Colonic mucosa (tissue), 4 donors: ENCODE measurements around the gene EPHB2. TPM values are rescaled to one million over a fixed set of nuclear protein-coding genes. Genes with fewer than 3 reads are reported as not detected.

Source experiments
- DNase-seq: peaks from one replicate; pipeline ENCODE4 v3.0.0-alpha.2; 2020
- H3K27ac ChIP-seq: fragments of 200-600 bp; one replicate; pipeline ENCODE4 v1.8.0; 2021
- H3K27me3 ChIP-seq: fragments of 200-600 bp; one replicate; pipeline ENCODE4 v1.8.0; 2021
- H3K36me3 ChIP-seq: fragments of 200-600 bp; one replicate; pipeline ENCODE4 v1.8.0; 2021
- H3K4me1 ChIP-seq: fragments of 200-600 bp; one replicate; pipeline ENCODE4 v1.8.0; 2021; ENCODE audit warnings: mild to moderate bottlenecking
- H3K4me3 ChIP-seq: fragments of 200-600 bp; one replicate; pipeline ENCODE4 v1.8.0; 2021
- H3K9ac ChIP-seq, 2 donors: one replicate each; pipeline ENCODE4 v1.7.0; 2013; ENCODE audit warnings: control low read depth in 2 of 2, low read depth in 2 of 2, low read length in 2 of 2
- H3K9me3 ChIP-seq: fragments of 200-600 bp; one replicate; pipeline ENCODE4 v1.8.0; 2021
- intact Hi-C: fragments of 100-400 bp; cut with DNase I; formaldehyde crosslinking; loops from one replicate; pipeline ENCODE4 v1.14.1; 2022
- total RNA-seq, 2 donors: library from RNA; stranded (reverse); fragmentation: NEBNext Ultra II Directional in 1 of 2; extraction: Animal tissue kit (Norgen Biotek cat#: 25700) in 1 of 2; gene quantifications; one replicate each; pipeline ENCODE4 v1.2.1, GENCODE V29; 2021
- TF ChIP-seq, protein P1 (sequence below): fragments of 200-600 bp; IDR thresholded peaks from one replicate; pipeline ENCODE4 v1.8.0; 2022; ENCODE audit warnings: antibody characterized with exemption, mild to moderate bottlenecking
- donor health status: healthy.
- donor health status: DM: no; HTN: no; CAD: no.
- donor health status: DM: no; HTN: no; CAD: no.

Gene EPHB2
- total RNA-seq, 2 donors from 2014 or later: 71.9 to 150 TPM

DNA sequence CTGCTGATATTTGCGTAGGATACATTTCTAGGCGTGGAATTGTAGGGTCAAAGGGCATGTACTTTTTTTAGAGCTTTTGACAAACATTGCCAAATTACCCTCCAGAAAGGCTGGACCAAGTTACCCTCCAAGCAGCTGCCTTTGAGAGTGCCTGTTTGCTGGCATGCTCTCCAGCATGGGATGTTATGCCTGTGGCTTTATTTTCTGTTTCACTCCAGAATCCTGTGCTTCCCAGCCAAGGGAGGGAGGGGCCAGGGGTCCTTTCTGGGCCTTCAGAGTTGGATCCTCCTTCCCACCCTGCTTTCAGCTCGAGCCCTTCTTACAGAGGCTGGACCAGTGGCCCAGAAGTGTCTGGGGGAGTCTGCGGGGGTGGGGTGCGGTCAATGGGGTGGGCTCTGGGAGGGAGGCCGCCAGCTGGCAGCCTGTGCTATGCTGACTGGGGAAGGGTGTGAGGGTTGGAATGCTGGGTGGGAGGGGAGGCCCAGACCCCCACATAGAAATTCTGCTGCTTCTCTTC lies 81.2 kb downstream of the EPHB2 start:
- TF ChIP-seq, protein P1, sequence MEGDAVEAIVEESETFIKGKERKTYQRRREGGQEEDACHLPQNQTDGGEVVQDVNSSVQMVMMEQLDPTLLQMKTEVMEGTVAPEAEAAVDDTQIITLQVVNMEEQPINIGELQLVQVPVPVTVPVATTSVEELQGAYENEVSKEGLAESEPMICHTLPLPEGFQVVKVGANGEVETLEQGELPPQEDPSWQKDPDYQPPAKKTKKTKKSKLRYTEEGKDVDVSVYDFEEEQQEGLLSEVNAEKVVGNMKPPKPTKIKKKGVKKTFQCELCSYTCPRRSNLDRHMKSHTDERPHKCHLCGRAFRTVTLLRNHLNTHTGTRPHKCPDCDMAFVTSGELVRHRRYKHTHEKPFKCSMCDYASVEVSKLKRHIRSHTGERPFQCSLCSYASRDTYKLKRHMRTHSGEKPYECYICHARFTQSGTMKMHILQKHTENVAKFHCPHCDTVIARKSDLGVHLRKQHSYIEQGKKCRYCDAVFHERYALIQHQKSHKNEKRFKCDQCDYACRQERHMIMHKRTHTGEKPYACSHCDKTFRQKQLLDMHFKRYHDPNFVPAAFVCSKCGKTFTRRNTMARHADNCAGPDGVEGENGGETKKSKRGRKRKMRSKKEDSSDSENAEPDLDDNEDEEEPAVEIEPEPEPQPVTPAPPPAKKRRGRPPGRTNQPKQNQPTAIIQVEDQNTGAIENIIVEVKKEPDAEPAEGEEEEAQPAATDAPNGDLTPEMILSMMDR: no peak
- Histone ChIP-seq H3K9ac (no peak overlapping the region), H3K9me3 (no peaks in the 10 kb centered on the region), H3K4me3 (no peak overlapping the region), H3K4me1 (peaks cover 18% of the 10 kb centered on the region), H3K27ac (no peak overlapping the region), H3K36me3 (no peaks in the 10 kb centered on the region), H3K27me3 (no peaks in the 10 kb centered on the region)
- intact Hi-C loops: no loop called here
- DNase-seq: peak; percentile 40

DNA sequence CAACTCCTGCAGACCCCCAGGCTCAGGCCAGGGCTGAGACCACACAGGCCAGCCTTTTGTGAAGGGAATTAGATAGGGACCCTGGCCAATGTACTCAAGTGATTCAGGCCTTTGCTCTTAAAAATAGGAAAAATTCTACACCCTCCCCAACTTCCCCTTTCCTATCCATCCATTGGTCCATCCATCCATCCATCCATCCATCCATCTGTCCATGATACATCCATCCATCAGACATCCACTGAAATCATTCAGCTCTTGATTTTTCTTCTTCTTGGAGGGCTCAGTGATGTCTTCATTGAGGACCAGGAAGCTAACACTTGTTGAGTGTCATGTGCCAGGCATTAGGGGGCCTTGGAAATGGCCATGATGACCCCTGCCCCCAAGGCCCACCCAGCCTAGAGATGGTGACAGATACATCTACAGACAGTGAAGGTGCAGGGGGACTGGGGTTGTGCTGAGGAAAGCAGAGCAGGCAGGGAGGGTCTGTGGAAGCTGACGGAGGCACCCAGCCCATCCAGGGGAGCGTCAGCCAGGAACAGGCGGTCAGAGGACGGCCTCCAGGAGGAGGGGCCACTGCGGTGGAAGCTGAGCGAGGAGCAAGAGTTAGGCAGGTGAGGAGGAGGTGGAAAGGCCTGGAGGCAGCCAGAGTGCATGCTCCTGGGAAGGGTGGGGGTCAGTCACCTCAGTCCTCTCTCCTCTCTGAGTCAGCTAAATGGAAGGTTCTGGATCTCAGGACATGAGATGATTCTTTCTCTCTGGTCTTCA lies 81.9 kb downstream of the EPHB2 start:
- TF ChIP-seq, protein P1: no peak
- Histone ChIP-seq H3K4me3 (no peak overlapping the region), H3K27ac (no peak overlapping the region), H3K9ac (no peak overlapping the region), H3K9me3 (no peaks in the 10 kb centered on the region), H3K27me3 (no peaks in the 10 kb centered on the region), H3K4me1 (peaks cover 18% of the 10 kb centered on the region), H3K36me3 (no peaks in the 10 kb centered on the region)
- DNase-seq: no peak
- intact Hi-C loops: no loop called here

DNA sequence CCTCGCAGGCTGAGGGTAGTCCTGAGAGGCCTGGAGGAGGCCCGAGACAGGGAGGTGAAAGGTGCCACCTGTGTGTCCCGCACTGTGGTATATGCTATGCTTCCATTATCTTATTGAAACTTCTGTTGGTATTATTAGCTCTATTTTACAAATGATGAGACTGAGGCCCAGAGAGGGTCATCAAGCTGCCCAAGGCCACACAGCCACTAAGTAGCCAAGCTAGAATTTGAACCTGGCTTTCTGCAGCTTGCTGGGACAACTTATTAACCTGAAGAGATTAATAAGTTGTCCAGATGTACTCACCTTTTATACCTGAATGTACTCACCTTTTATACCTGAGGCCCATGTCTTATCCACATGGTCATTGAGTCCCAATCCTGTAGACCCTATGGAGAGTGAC lies 83.0 kb downstream of the EPHB2 start:
- no peak overlapping the region for H3K4me3 ChIP-seq
- H3K36me3 ChIP-seq: no peaks in the 10 kb centered on the region
- H3K4me1 ChIP-seq: peaks cover 18% of the 10 kb centered on the region
- no peak for DNase-seq
- H3K9ac ChIP-seq: no peak overlapping the region
- no peaks in the 10 kb centered on the region for H3K27me3 ChIP-seq
- TF ChIP-seq, protein P1: no peak
- H3K27ac ChIP-seq: no peak overlapping the region
- H3K9me3 ChIP-seq: no peaks in the 10 kb centered on the region
- intact Hi-C loops: no loop called here

DNA sequence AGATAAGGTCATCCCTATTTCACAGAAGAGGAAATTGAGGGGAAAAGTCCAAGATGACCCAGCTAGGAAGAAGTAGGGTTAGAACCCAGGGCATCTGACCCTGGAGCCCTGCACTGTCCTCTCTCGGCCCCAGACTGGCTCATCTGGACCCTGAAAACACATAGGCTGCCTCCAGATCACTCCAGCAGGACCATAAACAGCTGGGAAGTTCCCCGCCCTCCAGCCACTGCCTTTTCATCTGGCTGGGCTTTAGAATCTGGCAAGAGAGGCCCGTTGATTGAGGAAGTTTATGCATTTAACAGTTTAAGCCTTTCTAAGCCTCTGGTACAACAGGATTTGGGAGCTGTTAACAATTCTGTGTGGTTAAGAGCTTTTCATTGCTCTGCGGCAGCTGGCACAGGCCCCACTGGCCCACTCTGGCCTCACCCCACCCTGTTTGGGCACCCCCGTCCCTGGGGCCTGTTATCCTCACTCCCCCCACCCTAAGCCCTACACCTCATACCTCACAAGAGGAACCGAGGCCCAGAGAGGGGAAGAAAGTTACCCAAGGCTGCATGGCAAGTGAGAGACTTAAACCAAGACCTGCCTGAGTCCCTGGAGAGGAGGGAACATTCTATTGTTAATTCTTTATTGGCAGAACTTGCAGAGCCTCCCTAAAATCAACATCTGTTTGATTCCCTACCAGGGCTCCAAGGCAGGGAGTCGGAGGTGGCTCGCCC lies 84.2 kb downstream of the EPHB2 start:
- Histone ChIP-seq H3K4me3 (no peak overlapping the region), H3K9ac (peak overlapping the region in 1 of 2 donors; percentile 43), H3K36me3 (no peaks in the 10 kb centered on the region), H3K27ac (peak overlapping the region; percentile 29), H3K27me3 (no peaks in the 10 kb centered on the region), H3K9me3 (no peaks in the 10 kb centered on the region), H3K4me1 (peaks cover 18% of the 10 kb centered on the region)
- DNase-seq: peak; percentile 78
- TF ChIP-seq, protein P1: no peak
- intact Hi-C loops: no loop called here

DNA sequence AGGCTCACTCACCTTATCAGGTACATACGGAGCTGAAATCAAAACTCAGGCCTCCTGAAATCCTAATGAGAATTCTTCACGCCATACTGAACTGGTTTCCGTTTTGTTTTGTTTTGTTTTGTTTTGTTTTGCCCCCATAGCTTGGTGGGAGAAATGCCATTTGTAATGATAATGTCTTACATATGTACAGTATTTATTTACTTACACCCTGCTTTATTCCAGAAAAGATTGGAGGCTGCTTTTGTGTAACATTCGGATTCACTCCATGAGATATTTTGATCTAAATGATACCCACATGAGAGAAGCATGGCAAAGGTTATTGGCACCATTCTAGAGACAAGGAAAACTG lies 84.7 kb downstream of the EPHB2 start:
- no peaks in the 10 kb centered on the region for H3K36me3 ChIP-seq
- H3K4me1 ChIP-seq: peaks cover 14% of the 10 kb centered on the region
- DNase-seq: no peak

More for the DNA sequence above, 84.7 kb downstream of the EPHB2 start:
- Histone ChIP-seq H3K27ac (no peak overlapping the region), H3K9me3 (no peaks in the 10 kb centered on the region), H3K4me3 (no peak overlapping the region), H3K27me3 (no peaks in the 10 kb centered on the region), H3K9ac (peak overlapping the region in 1 of 2 donors; percentile 43)
- TF ChIP-seq, protein P1: no peak
- intact Hi-C loops: no loop called here
